Measurements from ENCODE around the gene KIAA1755.

- no peak for TF ChIP-seq EZH2 (IDR thresholded peaks at IDR 0.05; ENCODE audit: insufficient read depth, poor library complexity, severe bottlenecking)
- no peak for TF ChIP-seq EZH2phosphoT487 (IDR thresholded peaks at IDR 0.05; ENCODE audit: insufficient read depth, low read depth)
These were observed 82.5 kb downstream of the KIAA1755 start for GRCh38 chr20:38178065-38178491.
